A673 (cell line): ENCODE measurements around the gene DPF1. TPM values are rescaled to one million over a fixed set of nuclear protein-coding genes. Genes with fewer than 3 reads are reported as not detected.

ENCODE experiments used
- BruUV-seq: library from RNA; stranded (reverse); fragments of 400-500 nt; replicated peaks from 2 replicates; lab custom pipeline; 2021; lab: Mats Ljungman, UMichigan
- CTCF ChIA-PET: fragments of 300-600 bp; sonication (Branson Sonifier 250); formaldehyde crosslinking; loops from one replicate; lab custom pipeline; 2022; ENCODE audit warnings: antibody characterized with exemption; lab: Charles Lee
- POLR2A ChIA-PET: fragments of 300-600 bp; sonication (Branson Sonifier 250); formaldehyde crosslinking; loops from one replicate; lab custom pipeline; 2022; ENCODE audit warnings: antibody characterized with exemption; ENCODE audit not compliant: low non-redundant PET; lab: Charles Lee
- DNase-seq: peaks from one replicate; pipeline ENCODE4 v3.0.0-alpha.2; 2015; ENCODE audit warnings: low spot score
- H3K27ac ChIP-seq: fragments of 200-600 bp; sonication (generic); 2 replicates; pipeline ENCODE4 v1.5.1; 2016; ENCODE audit warnings: mixed run types, low read depth, mild to moderate bottlenecking, mixed read lengths, antibody characterized with exemption, low read length; ENCODE audit not compliant: poor library complexity, severe bottlenecking
- H3K27me3 ChIP-seq: fragments of 200-600 bp; sonication (generic); replicated peaks from 2 replicates; pipeline ENCODE4 v1.6.1; 2017; ENCODE audit warnings: mixed run types, low read depth, mild to moderate bottlenecking, mixed read lengths, antibody characterized with exemption, low read length; ENCODE audit not compliant: insufficient read depth, poor library complexity
- H3K36me3 ChIP-seq: fragments of 200-600 bp; sonication (generic); 2 replicates; pipeline ENCODE4 v1.6.1; 2016; ENCODE audit warnings: mixed run types, mild to moderate bottlenecking, mixed read lengths, antibody characterized with exemption, low read length; ENCODE audit not compliant: insufficient read depth, poor library complexity, severe bottlenecking
- H3K4me1 ChIP-seq: fragments of 200-600 bp; sonication (generic); 2 replicates; pipeline ENCODE4 v1.6.1; 2017; ENCODE audit warnings: mixed run types, mild to moderate bottlenecking, mixed read lengths, antibody characterized with exemption, low read length; ENCODE audit not compliant: insufficient read depth, poor library complexity, severe bottlenecking
- H3K4me3 ChIP-seq: fragments of 200-600 bp; sonication (generic); 2 replicates; pipeline ENCODE4 v1.5.1; 2016; ENCODE audit warnings: low read depth, mixed run types, mild to moderate bottlenecking, mixed read lengths, low read length; ENCODE audit not compliant: poor library complexity, severe bottlenecking
- H3K9me3 ChIP-seq: fragments of 200-600 bp; sonication (generic); 2 replicates; pipeline ENCODE4 v1.6.1; 2016; ENCODE audit warnings: mixed run types, low read depth, mild to moderate bottlenecking, mixed read lengths, antibody characterized with exemption, low read length; ENCODE audit not compliant: poor library complexity, severe bottlenecking
- CTCF ChIP-seq: fragments of 300-800, 200-600 bp; sonication (generic); conservative IDR thresholded peaks from 2 replicates; pipeline ENCODE4 v1.5.1; 2017; ENCODE audit warnings: low read depth, mild to moderate bottlenecking, antibody characterized with exemption, low read length, moderate library complexity, mixed read lengths
- EZH2 ChIP-seq: fragments of 200-600 bp; sonication (generic); IDR thresholded peaks from 2 replicates; pipeline ENCODE4 v1.6.1; 2017; ENCODE audit warnings: borderline replicate concordance, low read depth, mild to moderate bottlenecking, mixed read lengths, antibody characterized with exemption, low read length; ENCODE audit not compliant: poor library complexity, severe bottlenecking
- intact Hi-C: fragments of 100-400 bp; cut with micrococcal nuclease; formaldehyde crosslinking; loops from one replicate; pipeline ENCODE4 v1.10.0; 2022; ENCODE audit not compliant: unreplicated experiment
- total RNA-seq: library from RNA; stranded (reverse); gene quantifications from 2 replicates; pipeline ENCODE4 v1.2.3, GENCODE V29; 2021

The DPF1 gene
- total RNA-seq, 1 experiment from 2014 or later: 6.3 TPM

- Histone ChIP-seq H3K4me1 (peaks cover 20% of the 10 kb centered on the region), H3K9me3 (no peaks in the 10 kb centered on the region), H3K4me3 (no peak overlapping the region), H3K36me3 (no peaks in the 10 kb centered on the region), H3K27me3 (no peaks in the 10 kb centered on the region), H3K27ac (no peak overlapping the region)
- POLR2A ChIA-PET: no interaction called here
- no TSS peak for BruUV-seq
- intact Hi-C loops: no loop called here
- no peak for TF ChIP-seq EZH2
- TF ChIP-seq CTCF: no peak
- no peak for DNase-seq
- CTCF ChIA-PET: interaction anchor here (0.6 kb wide), 1 partner anchor 146 kb away, joined by 5 read pairs; no protein-coding TSS in a partner anchor
Measured at GRCh38 chr19:38250428-38250820, 26.4 kb upstream of the DPF1 start.

- DNase-seq: no peak
- H3K4me3 ChIP-seq: no peak overlapping the region
- no peaks in the 10 kb centered on the region for H3K9me3 ChIP-seq
- H3K27ac ChIP-seq: no peak overlapping the region
- BruUV-seq: no TSS peak
- H3K27me3 ChIP-seq: no peaks in the 10 kb centered on the region
- ChIA-PET CTCF (no interaction called here), POLR2A (no interaction called here)
- H3K36me3 ChIP-seq: no peaks in the 10 kb centered on the region
- intact Hi-C loops: loop anchor here (5.0 kb wide), 1 partner anchor 69 kb away; the partner anchor contains the start of genes KCNK6 and YIF1B
- no peak for TF ChIP-seq CTCF
- no peak for TF ChIP-seq EZH2
- peaks cover 19% of the 10 kb centered on the region for H3K4me1 ChIP-seq
Measured at GRCh38 chr19:38248421-38248820, 24.4 kb upstream of the DPF1 start.

GRCh38 chr19:38247734-38248268, 23.8 kb upstream of the DPF1 start:
- no TSS peak for BruUV-seq
- intact Hi-C loops: loop anchor here (5.0 kb wide), 1 partner anchor 70 kb away; the partner anchor contains the start of genes KCNK6 and YIF1B
- Histone ChIP-seq H3K9me3 (no peaks in the 10 kb centered on the region), H3K27me3 (no peaks in the 10 kb centered on the region), H3K27ac (no peak overlapping the region), H3K4me3 (no peak overlapping the region), H3K4me1 (peaks cover 13% of the 10 kb centered on the region), H3K36me3 (no peaks in the 10 kb centered on the region)
- TF ChIP-seq EZH2: no peak
- TF ChIP-seq CTCF: no peak
- no peak for DNase-seq
- ChIA-PET POLR2A (no interaction called here), CTCF (no interaction called here)
